Smooth muscle cell (in vitro differentiated cells): Measurements from ENCODE around the gene NIT1. TPM values are rescaled to one million over a fixed set of nuclear protein-coding genes. Genes with fewer than 3 reads are reported as not detected.

ENCODE experiments used
- DNase-seq: peaks from one replicate; lab custom pipeline; 2025; ENCODE audit not compliant: unreplicated experiment; lab: John Stamatoyannopoulos, UW
- H2AFZ ChIP-seq: fragments of 200-600 bp; sonication (generic); 2 replicates; pipeline ENCODE4 v1.6.0; 2016; ENCODE audit warnings: antibody characterized with exemption, low read depth, mild to moderate bottlenecking
- H3F3A ChIP-seq: fragments of 200-600 bp; sonication (generic); 2 replicates; pipeline ENCODE4 v1.6.0; 2017; ENCODE audit warnings: antibody characterized with exemption, low read depth
- H3K27ac ChIP-seq: fragments of 200-600 bp; sonication (generic); 2 replicates; pipeline ENCODE4 v1.5.1; 2016; ENCODE audit warnings: low read depth, mild to moderate bottlenecking
- H3K27me3 ChIP-seq: fragments of 200-600 bp; sonication (generic); 2 replicates; pipeline ENCODE4 v1.6.1; 2016; ENCODE audit warnings: low read depth, mild to moderate bottlenecking
- H3K36me3 ChIP-seq: fragments of 200-600 bp; sonication (generic); 2 replicates; pipeline ENCODE4 v1.5.1; 2016; ENCODE audit warnings: low read depth
- H3K4me1 ChIP-seq: fragments of 200-600 bp; sonication (generic); 2 replicates; pipeline ENCODE4 v1.5.1; 2016; ENCODE audit warnings: low read depth
- H3K4me2 ChIP-seq: fragments of 200-600 bp; sonication (generic); 2 replicates; pipeline ENCODE4 v1.6.0; 2016; ENCODE audit warnings: mild to moderate bottlenecking
- H3K4me3 ChIP-seq: fragments of 200-600 bp; sonication (generic); 2 replicates; pipeline ENCODE4 v1.5.1; 2016; ENCODE audit warnings: mild to moderate bottlenecking
- H3K79me2 ChIP-seq: fragments of 200-600 bp; sonication (generic); 2 replicates; pipeline ENCODE4 v1.6.0; 2016; ENCODE audit warnings: low read depth, mild to moderate bottlenecking
- H3K9ac ChIP-seq: fragments of 200-600 bp; sonication (generic); 2 replicates; pipeline ENCODE4 v1.6.0; 2016; ENCODE audit warnings: low read depth
- H3K9me3 ChIP-seq: fragments of 200-600 bp; sonication (generic); replicated peaks from 2 replicates; pipeline ENCODE4 v1.5.1; 2016; ENCODE audit warnings: low read depth
- H4K20me1 ChIP-seq: fragments of 200-600 bp; sonication (generic); 2 replicates; pipeline ENCODE4 v1.6.0; 2016; ENCODE audit warnings: low read depth
- CTCF ChIP-seq: fragments of 200-600 bp; sonication (generic); IDR thresholded peaks from 2 replicates; pipeline ENCODE4 v1.5.1; 2017; ENCODE audit warnings: borderline replicate concordance, mild to moderate bottlenecking, antibody characterized with exemption; ENCODE audit not compliant: insufficient read depth, poor library complexity, severe bottlenecking
- WGBS: methylation state at CpG from one replicate; pipeline ENCODE4 v1.1.7; 2016; ENCODE audit warnings: low lambda C conversion rate; 5-methylcytosine and 5-hydroxymethylcytosine counted together
- polyA plus RNA-seq: library from polyadenylated mRNA; unstranded; fragments of >200 nt; fragmentation: Nextera tagmentation; extraction: Ambion mirVana; gene quantifications from 2 replicates; pipeline ENCODE4 v1.2.1, GENCODE V29; 2016
- total RNA-seq: library from RNA; depleted of rRNA; stranded (reverse); fragments of >200 nt; gene quantifications from 2 replicates; pipeline ENCODE4 v1.2.3, GENCODE V29; 2014

NIT1 gene
- total and polyA plus RNA-seq, 2 experiments from 2014 or later: 33.6 to 37.6 TPM

GRCh38 chr1:161080441-161081405 lies 37.2 kb upstream of the NIT1 start:
- no peak overlapping the region for H3K4me3 ChIP-seq
- H3K36me3 ChIP-seq: no peaks in the 10 kb centered on the region
- peaks cover 31% of the 10 kb centered on the region for H3F3A ChIP-seq
- no peaks in the 10 kb centered on the region for H3K9me3 ChIP-seq
- H4K20me1 ChIP-seq: no peaks in the 10 kb centered on the region
- 15% methylated on average over 5 of the region's 5 CpGs for WGBS
- H3K27ac ChIP-seq: peak overlapping the region; percentile 96
- DNase-seq: no peak
- TF ChIP-seq CTCF: no peak
- peak overlapping the region; percentile 53 for H3K4me2 ChIP-seq
- peak overlapping the region; percentile 23 for H2AFZ ChIP-seq
- no peaks in the 10 kb centered on the region for H3K79me2 ChIP-seq
- H3K9ac ChIP-seq: peak overlapping the region; percentile 64
- H3K4me1 ChIP-seq: peaks cover 25% of the 10 kb centered on the region
- H3K27me3 ChIP-seq: no peaks in the 10 kb centered on the region

- H3K9ac ChIP-seq: peak overlapping the region; percentile 64
- no peak overlapping the region for H2AFZ ChIP-seq
- TF ChIP-seq CTCF: no peak
- peaks cover 31% of the 10 kb centered on the region for H3K4me1 ChIP-seq
- WGBS: 58% methylated on average over 5 of the region's 5 CpGs
- no peak for DNase-seq
- no peak overlapping the region for H3K4me3 ChIP-seq
- peaks cover 31% of the 10 kb centered on the region for H3F3A ChIP-seq
- H3K4me2 ChIP-seq: peak overlapping the region; percentile 53
- peak overlapping the region; percentile 96 for H3K27ac ChIP-seq
- no peaks in the 10 kb centered on the region for H3K27me3 ChIP-seq
- H3K36me3 ChIP-seq: no peaks in the 10 kb centered on the region
- H3K79me2 ChIP-seq: no peaks in the 10 kb centered on the region
- no peaks in the 10 kb centered on the region for H4K20me1 ChIP-seq
- H3K9me3 ChIP-seq: no peaks in the 10 kb centered on the region
These were observed 36.4 kb upstream of the NIT1 start for GRCh38 chr1:161081519-161081918.

GRCh38 chr1:161082483-161082882 lies 35.4 kb upstream of the NIT1 start:
- Histone ChIP-seq H3K36me3 (no peaks in the 10 kb centered on the region), H3K27me3 (no peaks in the 10 kb centered on the region), H4K20me1 (no peaks in the 10 kb centered on the region), H2AFZ (no peak overlapping the region), H3K4me1 (peaks cover 34% of the 10 kb centered on the region), H3K9me3 (no peaks in the 10 kb centered on the region), H3K4me3 (no peak overlapping the region), H3K9ac (peak overlapping the region; percentile 83), H3K79me2 (no peaks in the 10 kb centered on the region), H3F3A (peaks cover 31% of the 10 kb centered on the region), H3K27ac (peak overlapping the region; percentile 96), H3K4me2 (peak overlapping the region; percentile 42)
- TF ChIP-seq CTCF: no peak
- DNase-seq: no peak
- 83% methylated on average over 2 of the region's 2 CpGs for WGBS
